Erythroblast (primary cell): Measurements from ENCODE around the gene NAA35.
"Not testable (repeated sequence)": the region's sequence is repeated elsewhere in the genome, so short reads cannot be mapped to it uniquely, and the experiment has no call there.

Source experiments
- GATA1 ChIP-seq: IDR thresholded peaks from 2 replicates; pipeline ENCODE4 v1.6.1; 2011; ENCODE audit warnings: low read depth, mild to moderate bottlenecking, control low read depth, low read length, moderate library complexity
- POLR2A ChIP-seq: IDR thresholded peaks from 2 replicates; pipeline ENCODE4 v1.6.1; 2011; ENCODE audit warnings: mild to moderate bottlenecking, low read length

DNA sequence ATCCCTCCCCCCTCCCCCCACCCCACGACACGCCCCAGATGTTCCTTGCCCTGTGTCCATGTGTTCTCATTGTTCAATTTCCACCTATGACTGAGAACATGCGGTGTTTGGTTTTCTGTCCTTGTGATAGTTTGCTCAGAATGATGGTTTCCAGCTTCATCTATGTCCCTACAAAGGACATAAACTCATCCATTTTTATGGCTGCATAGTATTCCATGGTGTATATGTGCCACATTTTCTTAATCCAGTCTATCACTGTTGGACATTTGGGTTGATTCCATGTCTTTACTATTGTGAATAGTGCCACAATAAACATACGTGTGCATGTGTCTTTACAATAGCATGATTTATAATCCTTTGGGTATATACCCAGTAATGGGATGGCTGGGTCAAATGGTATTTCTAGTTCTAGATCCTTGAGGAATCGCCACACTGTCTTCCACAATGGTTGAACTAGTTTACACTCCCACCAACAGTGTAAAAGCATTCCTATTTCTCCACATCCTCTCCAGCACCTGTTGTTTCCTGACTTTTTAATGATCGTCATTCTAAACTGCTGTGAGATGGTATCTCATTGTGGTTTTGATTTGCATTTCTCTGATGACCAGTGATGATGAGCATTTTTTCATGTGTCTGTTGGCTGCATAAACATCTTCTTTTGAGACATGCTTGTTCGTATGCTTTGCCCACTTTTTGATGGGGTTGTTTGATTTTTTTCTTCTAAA lies 107.2 kb downstream of the NAA35 start:
- TF ChIP-seq POLR2A, GATA1: not testable (repeated sequence)
